Measurements from ENCODE around the gene QDPR. TPM values are rescaled to one million over a fixed set of nuclear protein-coding genes. Genes with fewer than 3 reads are reported as not detected.

Gene QDPR
- total RNA-seq, 1 donor from 2014 or later: 53.6 TPM

DNA sequence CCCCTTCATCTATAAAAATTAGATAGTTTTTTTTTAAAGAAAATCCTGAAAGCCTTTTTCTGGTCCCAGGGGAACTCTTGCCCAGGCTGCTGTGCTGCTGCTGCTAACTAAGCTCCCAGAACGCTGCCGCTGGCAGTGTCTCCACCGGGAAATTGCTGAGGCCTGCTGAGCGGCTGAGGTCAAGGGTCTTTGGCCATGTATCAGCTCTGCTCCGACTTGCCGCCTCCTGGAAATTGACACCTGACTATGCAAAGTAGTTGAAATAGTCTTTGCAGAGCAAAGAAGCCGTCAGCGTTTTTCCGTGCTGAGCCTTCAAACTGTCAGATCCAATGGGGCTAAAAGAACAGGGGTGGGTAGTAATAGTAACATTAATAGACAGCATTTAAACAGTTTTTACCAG is 839 bp downstream of the QDPR start:
- H3K36me3 Mint-ChIP-seq (ENCODE audit: low read depth, unreplicated experiment): peaks cover 4% of the 10 kb centered on the region
- Histone ChIP-seq H3K4me2 (ENCODE audit: low read length) (peak overlapping the region; percentile 97), H3K27ac (ENCODE audit: low read depth, low read length) (no peak overlapping the region), H3K4me3 (ENCODE audit: insufficient read depth, low read depth, low read length) (peak overlapping the region; percentile 90), H3K9ac (ENCODE audit: low read length) (peak overlapping the region; percentile 89), H3K27me3 (ENCODE audit: insufficient read depth, low read length) (peaks cover 2% of the 10 kb centered on the region), H3K4me1 (ENCODE audit: insufficient read depth, low read length) (peaks cover 12% of the 10 kb centered on the region), H3K9me3 (ENCODE audit: insufficient read depth, low read depth, low read length) (no peaks in the 10 kb centered on the region), H3K79me2 (ENCODE audit: insufficient read depth, low read length) (peaks cover 17% of the 10 kb centered on the region), H4K20me1 (ENCODE audit: insufficient read depth, low read length) (peaks cover 13% of the 10 kb centered on the region), H2AFZ (ENCODE audit: low read depth, low read length) (peak overlapping the region; percentile 92), H3K36me3 (ENCODE audit: insufficient read depth, low read length) (peaks cover 6% of the 10 kb centered on the region)
- H3K9me3 Mint-ChIP-seq (ENCODE audit: unreplicated experiment): no peaks in the 10 kb centered on the region
- FAIRE-seq (no peak), DNase-seq (ENCODE audit: low read depth) (no peak)
- TF ChIP-seq, protein P1, sequence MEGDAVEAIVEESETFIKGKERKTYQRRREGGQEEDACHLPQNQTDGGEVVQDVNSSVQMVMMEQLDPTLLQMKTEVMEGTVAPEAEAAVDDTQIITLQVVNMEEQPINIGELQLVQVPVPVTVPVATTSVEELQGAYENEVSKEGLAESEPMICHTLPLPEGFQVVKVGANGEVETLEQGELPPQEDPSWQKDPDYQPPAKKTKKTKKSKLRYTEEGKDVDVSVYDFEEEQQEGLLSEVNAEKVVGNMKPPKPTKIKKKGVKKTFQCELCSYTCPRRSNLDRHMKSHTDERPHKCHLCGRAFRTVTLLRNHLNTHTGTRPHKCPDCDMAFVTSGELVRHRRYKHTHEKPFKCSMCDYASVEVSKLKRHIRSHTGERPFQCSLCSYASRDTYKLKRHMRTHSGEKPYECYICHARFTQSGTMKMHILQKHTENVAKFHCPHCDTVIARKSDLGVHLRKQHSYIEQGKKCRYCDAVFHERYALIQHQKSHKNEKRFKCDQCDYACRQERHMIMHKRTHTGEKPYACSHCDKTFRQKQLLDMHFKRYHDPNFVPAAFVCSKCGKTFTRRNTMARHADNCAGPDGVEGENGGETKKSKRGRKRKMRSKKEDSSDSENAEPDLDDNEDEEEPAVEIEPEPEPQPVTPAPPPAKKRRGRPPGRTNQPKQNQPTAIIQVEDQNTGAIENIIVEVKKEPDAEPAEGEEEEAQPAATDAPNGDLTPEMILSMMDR (IDR thresholded peaks at IDR 0.05; ENCODE audit: insufficient read depth, low read depth, low read length): no peak
- TF ChIP-seq EZH2 (IDR thresholded peaks at IDR 0.05; ENCODE audit: insufficient read depth, low read length): no peak
- peaks cover 3% of the 10 kb centered on the region for H3K27me3 Mint-ChIP-seq (ENCODE audit: low read depth, unreplicated experiment)
- peak overlapping the region; percentile 99 for H3K4me3 Mint-ChIP-seq (ENCODE audit: unreplicated experiment)
- H3K27ac Mint-ChIP-seq (ENCODE audit: unreplicated experiment): no peak overlapping the region
- peaks cover 4% of the 10 kb centered on the region for H3K4me1 Mint-ChIP-seq (ENCODE audit: low read depth, unreplicated experiment)

DNA sequence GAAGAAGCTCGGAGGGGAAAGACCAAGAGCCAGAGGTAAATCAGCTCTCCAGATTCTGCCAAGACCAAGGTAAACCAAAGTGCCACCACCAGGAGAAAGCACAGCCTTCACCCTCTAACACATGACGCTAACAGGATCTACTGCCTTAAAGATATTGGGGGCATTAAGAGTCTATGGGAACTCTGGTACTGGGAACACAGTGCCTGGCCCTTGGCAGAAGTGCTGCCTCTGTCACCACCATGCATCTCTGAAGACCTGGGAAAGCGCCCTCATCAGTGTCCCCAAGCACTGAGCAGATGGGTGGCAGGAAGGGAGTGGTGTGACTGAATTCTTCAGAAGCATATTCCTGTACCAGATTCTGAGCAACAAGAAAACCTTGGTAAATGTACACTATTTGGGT is 1.3 kb downstream of the QDPR start:
- peaks cover 7% of the 10 kb centered on the region for H3K36me3 Mint-ChIP-seq (ENCODE audit: low read depth, unreplicated experiment)
- DNase-seq (ENCODE audit: low read depth) (no peak), FAIRE-seq (no peak)
- peak overlapping the region; percentile 99 for H3K4me3 Mint-ChIP-seq (ENCODE audit: unreplicated experiment)
- H3K27me3 Mint-ChIP-seq (ENCODE audit: low read depth, unreplicated experiment): peaks cover 3% of the 10 kb centered on the region
- peaks cover 12% of the 10 kb centered on the region for H3K4me1 ChIP-seq (ENCODE audit: insufficient read depth, low read length)
- peaks cover 2% of the 10 kb centered on the region for H3K27me3 ChIP-seq (ENCODE audit: insufficient read depth, low read length)
- H3K9ac ChIP-seq (ENCODE audit: low read length): no peak overlapping the region
- H3K4me1 Mint-ChIP-seq (ENCODE audit: low read depth, unreplicated experiment): peaks cover 4% of the 10 kb centered on the region
- H3K9me3 ChIP-seq (ENCODE audit: insufficient read depth, low read depth, low read length): no peaks in the 10 kb centered on the region
- no peak overlapping the region for H3K27ac ChIP-seq (ENCODE audit: low read depth, low read length)
- H3K4me2 ChIP-seq (ENCODE audit: low read length): peak overlapping the region; percentile 97
- TF ChIP-seq, protein P1 (IDR thresholded peaks at IDR 0.05; ENCODE audit: insufficient read depth, low read depth, low read length): no peak
- no peak for TF ChIP-seq EZH2 (IDR thresholded peaks at IDR 0.05; ENCODE audit: insufficient read depth, low read length)
- no peak overlapping the region for H2AFZ ChIP-seq (ENCODE audit: low read depth, low read length)
- H3K4me3 ChIP-seq (ENCODE audit: insufficient read depth, low read depth, low read length): peak overlapping the region; percentile 90
- H3K27ac Mint-ChIP-seq (ENCODE audit: unreplicated experiment): no peak overlapping the region
- H3K9me3 Mint-ChIP-seq (ENCODE audit: unreplicated experiment): no peaks in the 10 kb centered on the region
- H3K36me3 ChIP-seq (ENCODE audit: insufficient read depth, low read length): peaks cover 6% of the 10 kb centered on the region
- peaks cover 17% of the 10 kb centered on the region for H3K79me2 ChIP-seq (ENCODE audit: insufficient read depth, low read length)
- peaks cover 13% of the 10 kb centered on the region for H4K20me1 ChIP-seq (ENCODE audit: insufficient read depth, low read length)

DNA sequence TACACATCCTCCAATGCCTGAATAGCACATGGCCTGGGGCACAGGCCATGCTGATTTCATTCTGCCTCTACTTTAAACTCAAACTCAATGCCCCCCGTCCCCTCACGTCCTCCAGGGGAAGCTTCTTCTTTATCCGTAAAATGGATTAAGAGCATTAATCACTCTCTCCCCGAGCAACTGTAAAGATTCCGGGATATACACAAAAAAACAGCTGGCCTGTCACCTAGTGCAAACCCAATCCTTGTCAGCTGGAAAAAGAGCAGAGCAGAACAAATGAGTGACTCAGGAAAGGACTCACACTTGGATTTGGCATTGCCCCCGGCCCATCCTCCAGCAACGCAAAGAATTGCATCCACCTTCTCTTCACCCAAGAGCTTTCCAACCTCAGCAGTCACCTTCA is 7.8 kb downstream of the QDPR start:
- Mint-ChIP-seq H3K4me1 (ENCODE audit: low read depth, unreplicated experiment) (no peaks in the 10 kb centered on the region), H3K27me3 (ENCODE audit: low read depth, unreplicated experiment) (no peaks in the 10 kb centered on the region), H3K9me3 (ENCODE audit: unreplicated experiment) (no peaks in the 10 kb centered on the region), H3K27ac (ENCODE audit: unreplicated experiment) (no peak overlapping the region), H3K36me3 (ENCODE audit: low read depth, unreplicated experiment) (peaks cover 10% of the 10 kb centered on the region), H3K4me3 (ENCODE audit: unreplicated experiment) (no peak overlapping the region)
- DNase-seq (ENCODE audit: low read depth) (peak; percentile 20), FAIRE-seq (no peak)
- TF ChIP-seq, protein P1 (IDR thresholded peaks at IDR 0.05; ENCODE audit: insufficient read depth, low read depth, low read length): no peak
- no peak for TF ChIP-seq EZH2 (IDR thresholded peaks at IDR 0.05; ENCODE audit: insufficient read depth, low read length)
- Histone ChIP-seq H3K9ac (ENCODE audit: low read length) (no peak overlapping the region), H2AFZ (ENCODE audit: low read depth, low read length) (no peak overlapping the region), H3K79me2 (ENCODE audit: insufficient read depth, low read length) (no peaks in the 10 kb centered on the region), H3K27me3 (ENCODE audit: insufficient read depth, low read length) (no peaks in the 10 kb centered on the region), H3K27ac (ENCODE audit: low read depth, low read length) (peak overlapping the region; percentile 28), H3K9me3 (ENCODE audit: insufficient read depth, low read depth, low read length) (no peaks in the 10 kb centered on the region), H3K36me3 (ENCODE audit: insufficient read depth, low read length) (peaks cover 18% of the 10 kb centered on the region), H3K4me3 (ENCODE audit: insufficient read depth, low read depth, low read length) (no peak overlapping the region), H3K4me1 (ENCODE audit: insufficient read depth, low read length) (peaks cover 8% of the 10 kb centered on the region), H3K4me2 (ENCODE audit: low read length) (peak overlapping the region; percentile 26), H4K20me1 (ENCODE audit: insufficient read depth, low read length) (peaks cover 5% of the 10 kb centered on the region)

Data from astrocyte (in vitro differentiated cells and primary cell).